GM12864 (cell line): ENCODE measurements around the gene PODNL1.

Experiments used
- DNase-seq: peaks from one replicate; pipeline ENCODE4 v3.0.0-alpha.2; 2011; ENCODE audit warnings: low read depth
- H3K4me3 ChIP-seq: 2 replicates; pipeline ENCODE4 v1.5.1; 2011; ENCODE audit warnings: mild to moderate bottlenecking, low read depth, low read length, control low read depth
- TF ChIP-seq, protein P1 (sequence below): IDR thresholded peaks from 2 replicates; pipeline ENCODE4 v1.5.1; 2011; ENCODE audit warnings: low read depth, mild to moderate bottlenecking, moderate library complexity, low read length, control low read depth, inconsistent platforms; ENCODE audit errors: missing control alignments

The PODNL1 gene

DNA sequence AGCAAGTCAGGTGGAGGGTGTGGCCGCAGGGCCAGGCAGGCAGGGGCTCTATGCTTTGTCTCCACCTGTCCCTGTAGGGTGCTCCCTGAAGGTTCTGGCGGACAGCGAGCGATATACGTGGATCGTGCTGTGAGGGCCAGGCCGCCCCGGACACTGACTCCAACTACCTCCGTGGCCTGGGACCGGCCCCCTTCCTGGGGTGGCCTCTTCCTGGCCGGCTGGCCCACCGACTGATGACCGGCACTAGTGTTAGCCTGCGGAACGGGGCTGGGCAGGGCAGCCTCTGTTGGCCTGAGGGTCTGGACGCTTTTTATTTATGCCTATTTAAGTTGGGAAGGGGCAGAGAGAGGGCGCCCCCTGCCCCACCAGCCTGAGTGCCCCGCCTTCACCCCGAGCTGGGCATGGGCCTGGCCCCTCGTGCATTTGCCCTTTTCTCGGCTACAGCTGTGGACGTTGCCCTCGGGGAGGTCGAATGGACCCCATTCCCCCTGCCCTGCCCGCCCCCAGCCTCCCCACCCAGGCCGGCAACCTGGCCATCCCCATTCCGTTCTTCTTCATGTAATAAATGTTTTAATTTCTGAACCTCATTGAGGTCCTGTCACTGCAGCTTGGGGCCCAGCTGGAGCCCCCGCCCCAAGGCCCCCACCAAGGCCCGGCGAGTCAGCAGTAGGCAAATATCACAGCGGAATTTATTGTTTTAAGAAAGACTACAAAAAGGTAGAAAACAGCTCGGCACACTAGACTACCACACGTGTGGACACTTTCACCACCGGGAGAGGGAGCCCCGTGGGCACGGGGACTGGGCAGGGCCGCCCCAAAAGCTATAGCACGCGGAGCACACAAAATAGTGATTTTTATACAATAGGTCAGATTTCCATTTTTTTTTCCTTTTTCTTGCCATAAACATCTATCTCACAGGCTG is 22.9 kb upstream of the PODNL1 start:
- DNase-seq = no peak
- TF ChIP-seq, protein P1, sequence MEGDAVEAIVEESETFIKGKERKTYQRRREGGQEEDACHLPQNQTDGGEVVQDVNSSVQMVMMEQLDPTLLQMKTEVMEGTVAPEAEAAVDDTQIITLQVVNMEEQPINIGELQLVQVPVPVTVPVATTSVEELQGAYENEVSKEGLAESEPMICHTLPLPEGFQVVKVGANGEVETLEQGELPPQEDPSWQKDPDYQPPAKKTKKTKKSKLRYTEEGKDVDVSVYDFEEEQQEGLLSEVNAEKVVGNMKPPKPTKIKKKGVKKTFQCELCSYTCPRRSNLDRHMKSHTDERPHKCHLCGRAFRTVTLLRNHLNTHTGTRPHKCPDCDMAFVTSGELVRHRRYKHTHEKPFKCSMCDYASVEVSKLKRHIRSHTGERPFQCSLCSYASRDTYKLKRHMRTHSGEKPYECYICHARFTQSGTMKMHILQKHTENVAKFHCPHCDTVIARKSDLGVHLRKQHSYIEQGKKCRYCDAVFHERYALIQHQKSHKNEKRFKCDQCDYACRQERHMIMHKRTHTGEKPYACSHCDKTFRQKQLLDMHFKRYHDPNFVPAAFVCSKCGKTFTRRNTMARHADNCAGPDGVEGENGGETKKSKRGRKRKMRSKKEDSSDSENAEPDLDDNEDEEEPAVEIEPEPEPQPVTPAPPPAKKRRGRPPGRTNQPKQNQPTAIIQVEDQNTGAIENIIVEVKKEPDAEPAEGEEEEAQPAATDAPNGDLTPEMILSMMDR = no peak
- H3K4me3 ChIP-seq = no peak overlapping the region

DNA sequence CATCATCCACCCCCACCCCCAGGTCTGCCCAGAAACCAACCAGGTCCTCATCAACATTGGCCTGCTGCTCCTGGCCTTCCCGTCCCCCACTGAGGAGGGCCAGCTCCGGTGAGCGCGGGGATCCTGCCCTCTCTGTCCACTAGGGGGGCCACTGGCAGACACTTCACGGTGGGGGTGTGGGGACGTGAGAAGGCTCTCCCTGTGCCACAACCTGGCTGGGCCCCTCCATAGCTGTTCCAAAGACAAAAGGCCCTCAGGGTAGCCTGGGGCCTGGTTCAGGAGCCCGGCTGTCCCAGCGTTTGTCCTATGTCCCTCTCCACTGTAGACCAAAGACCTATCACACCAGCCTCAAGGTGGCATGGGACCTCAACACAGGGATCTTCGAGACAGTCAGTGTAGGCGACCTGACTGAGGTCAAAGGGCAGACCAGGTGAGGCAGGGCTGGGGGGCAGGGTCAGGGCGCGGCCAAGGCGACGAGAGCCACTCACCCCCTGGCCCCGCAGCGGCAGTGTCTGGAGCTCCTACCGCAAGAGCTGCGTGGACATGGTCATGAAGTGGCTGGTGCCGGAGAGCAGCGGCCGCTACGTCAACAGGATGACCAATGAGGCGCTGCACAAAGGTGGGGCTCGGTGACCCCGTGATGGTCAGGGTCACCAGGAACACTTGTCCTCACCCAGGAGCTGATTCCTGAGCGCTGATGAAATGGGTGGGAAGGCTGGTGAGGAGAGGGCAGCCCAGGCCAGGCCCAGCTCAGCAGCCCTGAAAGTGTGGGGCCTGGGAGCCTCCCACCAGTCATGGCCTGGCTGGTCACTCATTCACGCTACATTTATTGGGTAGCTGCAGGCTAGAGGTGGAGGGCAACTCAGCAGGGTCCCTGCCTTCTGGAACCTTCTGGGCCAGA is 22.0 kb upstream of the PODNL1 start:
- no peak for DNase-seq
- H3K4me3 ChIP-seq = no peak overlapping the region
- TF ChIP-seq, protein P1 = peak; percentile 34

DNA sequence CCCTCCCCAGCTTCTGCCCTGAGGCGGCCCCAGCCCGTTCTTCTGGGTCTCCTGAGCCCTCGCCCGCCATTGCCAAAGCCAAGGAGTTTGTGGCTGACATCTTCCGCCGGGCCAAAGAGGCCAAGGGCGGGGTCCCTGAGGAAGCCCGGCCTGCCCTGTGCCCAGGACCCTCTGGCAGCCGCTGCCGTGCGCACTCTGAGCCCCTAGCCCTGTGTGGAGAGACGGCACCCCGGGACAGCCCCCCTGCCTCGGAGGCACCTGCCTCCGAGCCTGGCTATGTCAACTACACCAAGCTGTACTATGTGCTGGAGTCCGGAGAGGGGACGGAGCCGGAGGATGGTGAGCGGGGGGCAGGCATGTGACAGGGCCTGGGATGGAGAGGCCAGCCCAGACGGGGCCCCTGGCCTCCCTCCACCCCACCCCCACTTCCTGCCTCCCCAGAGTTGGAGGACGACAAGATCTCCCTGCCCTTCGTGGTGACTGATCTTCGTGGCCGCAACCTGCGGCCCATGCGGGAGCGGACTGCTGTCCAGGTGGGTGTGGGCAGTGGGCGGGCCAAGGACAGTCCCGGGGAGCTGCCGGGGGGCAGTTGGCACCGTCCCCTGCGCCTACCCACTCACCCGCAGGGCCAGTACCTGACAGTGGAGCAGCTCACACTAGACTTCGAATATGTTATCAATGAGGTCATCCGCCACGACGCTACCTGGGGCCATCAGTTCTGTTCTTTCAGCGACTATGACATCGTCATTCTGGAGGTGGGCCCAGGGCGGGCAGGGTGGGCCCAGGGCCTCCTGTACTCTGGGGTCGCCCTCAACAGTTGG is 21.1 kb upstream of the PODNL1 start:
- H3K4me3 ChIP-seq = no peak overlapping the region
- TF ChIP-seq, protein P1 = no peak
- DNase-seq = no peak

DNA sequence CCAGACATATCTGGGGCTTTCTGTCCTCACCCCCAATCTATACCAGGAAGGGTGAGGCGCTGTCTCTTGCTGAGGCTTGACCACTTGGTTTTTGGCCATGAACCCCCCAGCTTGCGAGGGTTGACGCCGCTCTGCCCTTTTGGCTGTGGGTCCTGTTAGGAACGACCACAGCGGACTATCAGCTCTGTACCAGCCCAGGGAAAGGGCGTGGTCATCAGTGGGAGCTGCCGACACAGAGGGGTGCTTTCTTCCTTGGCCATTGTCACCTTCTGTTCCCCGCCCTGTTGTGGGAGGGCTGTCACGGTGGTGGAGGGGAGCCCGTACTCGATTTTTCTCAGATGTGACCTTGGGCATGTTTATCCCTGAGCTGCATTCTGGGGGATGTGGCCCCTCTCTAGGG is 19.8 kb upstream of the PODNL1 start:
- DNase-seq = no peak
- TF ChIP-seq, protein P1 = no peak
- no peak overlapping the region for H3K4me3 ChIP-seq

DNA sequence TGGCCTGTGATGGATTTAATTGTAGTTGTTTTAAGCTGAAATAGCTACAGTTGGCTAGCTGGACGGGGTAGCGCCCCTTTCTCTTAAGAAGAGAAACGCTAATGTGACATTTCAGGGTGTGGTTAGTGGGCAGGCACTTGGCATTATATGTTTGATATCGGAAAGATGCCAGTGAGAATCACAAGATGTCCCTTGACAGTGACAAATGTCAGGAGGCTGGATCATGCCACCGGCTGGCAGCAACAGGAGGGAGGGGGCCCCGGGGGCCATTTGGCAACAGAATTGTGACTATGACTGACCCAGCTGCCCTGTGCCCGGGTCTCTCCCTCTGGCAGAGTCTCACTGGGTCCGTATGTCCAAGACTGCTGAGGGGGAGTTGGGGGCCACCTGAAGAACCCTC is 18.8 kb upstream of the PODNL1 start:
- TF ChIP-seq, protein P1 = no peak
- no peak for DNase-seq

DNA sequence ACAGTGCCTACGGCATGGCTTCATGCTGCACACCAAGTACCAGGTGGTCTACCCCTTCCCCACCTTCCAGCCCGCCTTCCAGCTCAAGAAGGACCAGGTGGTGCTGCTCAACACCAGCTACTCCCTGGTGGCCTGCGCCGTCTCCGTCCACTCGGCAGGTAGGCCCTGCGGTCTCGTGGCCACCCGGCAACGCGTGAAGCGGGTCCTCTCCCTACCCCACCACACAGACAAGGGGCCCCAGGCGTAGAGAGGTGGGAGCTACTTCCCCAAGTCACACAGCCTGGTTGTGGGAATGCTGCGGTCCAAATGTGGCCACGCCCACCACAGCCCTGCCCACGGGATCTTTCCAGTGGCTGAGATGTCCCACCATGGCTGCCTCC is 18.1 kb upstream of the PODNL1 start:
- TF ChIP-seq, protein P1 = no peak
- H3K4me3 ChIP-seq = no peak overlapping the region
- DNase-seq = no peak

More for the DNA sequence above, 18.8 kb upstream of the PODNL1 start:
- no peak overlapping the region for H3K4me3 ChIP-seq
